NCI-H524 (cell line): Measurements from ENCODE around the gene DFFA.
A peak's percentile ranks its signal among the peaks of the same experiment; 100 is the strongest.

Experiments used
- DNase-seq, 2 experiments: peaks; one replicate each; lab custom pipeline; 2025; lab: John Stamatoyannopoulos, UW

DFFA gene

GRCh38 chr1:10472220-10473144 lies at the start of gene DFFA:
DFFA (minus strand) TSS chr1:10472529; CDS start chr1:10472458, 71 bp downstream.
- DNase-seq: peak; percentile 93 to 94

- no peak for DNase-seq
Measured at GRCh38 chr1:10521537-10522157, 49.3 kb upstream of the DFFA start.

- DNase-seq: no peak
Measured at GRCh38 chr1:10520952-10521351, 48.6 kb upstream of the DFFA start.

GRCh38 chr1:10520497-10520896 lies 48.2 kb upstream of the DFFA start:
- DNase-seq: no peak

- DNase-seq: peak; percentile 25 to 48
Measured at GRCh38 chr1:10519016-10519417, 46.7 kb upstream of the DFFA start.

GRCh38 chr1:10517677-10517982 lies 45.3 kb upstream of the DFFA start:
- DNase-seq: no peak

- DNase-seq: peak in 1 of 2 experiments; percentile 42
Measured at GRCh38 chr1:10516925-10517676, 44.8 kb upstream of the DFFA start.

- no peak for DNase-seq
Measured at GRCh38 chr1:10515976-10516750, 43.8 kb upstream of the DFFA start.

GRCh38 chr1:10515301-10515975 lies 43.1 kb upstream of the DFFA start:
- no peak for DNase-seq

- peak; percentile 20 to 67 for DNase-seq
Measured at GRCh38 chr1:10514490-10515235, 42.3 kb upstream of the DFFA start.

- DNase-seq: no peak
Measured at GRCh38 chr1:10513199-10513598, 40.9 kb upstream of the DFFA start.

- DNase-seq: no peak
Measured at GRCh38 chr1:10511494-10511885, 39.2 kb upstream of the DFFA start.

- no peak for DNase-seq
Measured at GRCh38 chr1:10510520-10511493, 38.5 kb upstream of the DFFA start.

- no peak for DNase-seq
Measured at GRCh38 chr1:10509809-10510509, 37.6 kb upstream of the DFFA start.

- peak; percentile 12 to 67 for DNase-seq
Measured at GRCh38 chr1:10508511-10508951, 36.2 kb upstream of the DFFA start.

GRCh38 chr1:10507111-10507879 lies 35.0 kb upstream of the DFFA start:
- peak; percentile 66 to 82 for DNase-seq

GRCh38 chr1:10506677-10507047 lies 34.3 kb upstream of the DFFA start:
- DNase-seq: no peak
